Neural cell (in vitro differentiated cells): ENCODE data around the gene ZNF763.

ENCODE experiments used
- CTCF ChIP-seq: fragments of 450-650 bp; IDR thresholded peaks from 2 replicates; pipeline ENCODE4 v1.5.1; 2014; ENCODE audit warnings: antibody characterized with exemption, mild to moderate bottlenecking, moderate library complexity; ENCODE audit not compliant: poor library complexity, severe bottlenecking
- EP300 ChIP-seq: fragments of 450-650 bp; conservative IDR thresholded peaks from 2 replicates; pipeline ENCODE4 v1.6.1; 2014; ENCODE audit warnings: antibody characterized with exemption, mild to moderate bottlenecking, moderate library complexity; ENCODE audit not compliant: poor library complexity, severe bottlenecking
- EZH2 ChIP-seq: fragments of 200-600, 300-800 bp; shearing (Covaris generic), sonication (generic); IDR thresholded peaks from 2 replicates; pipeline ENCODE4 v1.6.1; 2014; ENCODE audit warnings: antibody characterized with exemption, low read length, borderline replicate concordance, mild to moderate bottlenecking; ENCODE audit not compliant: insufficient read depth, poor library complexity, severe bottlenecking
- MXI1 ChIP-seq: fragments of 450-650 bp; conservative IDR thresholded peaks from 2 replicates; pipeline ENCODE4 v1.6.1; 2014; ENCODE audit warnings: antibody characterized with exemption, mild to moderate bottlenecking; ENCODE audit not compliant: poor library complexity, severe bottlenecking
- POLR2AphosphoS5 ChIP-seq: IDR thresholded peaks from 2 replicates; pipeline ENCODE4 v1.6.1; 2012
- RAD21 ChIP-seq: fragments of 450-650 bp; conservative IDR thresholded peaks from 2 replicates; pipeline ENCODE4 v1.6.1; 2014; ENCODE audit warnings: antibody characterized with exemption, mild to moderate bottlenecking, moderate library complexity
- SMC3 ChIP-seq: fragments of 450-650 bp; conservative IDR thresholded peaks from 2 replicates; pipeline ENCODE4 v1.6.1; 2014; ENCODE audit warnings: antibody characterized with exemption, mild to moderate bottlenecking, moderate library complexity; ENCODE audit not compliant: poor library complexity
- TAF1 ChIP-seq: IDR thresholded peaks from 2 replicates; pipeline ENCODE4 v1.6.1; 2012; ENCODE audit warnings: low read depth
- TF ChIP-seq, protein P1 (sequence below): IDR thresholded peaks from 2 replicates; pipeline ENCODE4 v1.6.1; 2012; ENCODE audit warnings: borderline replicate concordance

DNA sequence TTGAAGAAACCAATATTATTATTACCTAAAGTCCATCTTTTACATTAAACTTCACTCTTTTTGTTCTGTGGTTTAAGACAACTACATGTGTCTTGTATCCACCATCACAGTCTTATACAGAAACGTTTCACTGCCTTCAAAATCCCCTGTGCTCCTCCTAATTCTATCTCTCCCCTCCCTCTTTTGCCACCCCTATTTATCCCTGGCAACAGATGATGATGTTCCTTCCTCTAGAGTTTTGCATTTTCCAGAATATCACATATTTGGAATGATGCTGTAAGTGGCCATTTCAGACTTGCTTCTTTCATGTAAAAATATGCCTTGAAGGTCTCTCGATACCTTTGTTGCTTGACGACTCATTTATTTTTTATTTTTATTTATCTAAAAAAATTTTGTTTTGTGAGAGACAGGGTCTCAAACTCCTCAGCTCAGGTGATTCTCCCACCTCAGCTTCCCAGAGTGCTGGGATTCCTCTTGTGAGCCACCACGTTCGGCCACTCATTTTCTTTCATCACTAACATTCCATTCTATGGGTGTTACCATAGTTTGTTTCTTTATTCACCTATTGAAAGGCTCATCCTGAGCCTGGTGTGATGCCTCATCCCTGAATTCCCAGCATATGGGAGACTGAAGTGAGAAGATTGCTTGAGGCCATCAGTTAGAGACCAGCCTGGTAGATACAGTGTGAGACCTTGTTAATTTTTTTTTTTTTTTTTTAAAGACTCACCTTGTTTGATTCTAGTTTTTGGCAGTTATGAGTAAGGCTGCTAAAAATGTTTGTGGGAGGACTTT, 8.4 kb downstream of the ZNF763 start:
- no peak for TF ChIP-seq EP300
- TF ChIP-seq CTCF = no peak
- TF ChIP-seq, protein P1, sequence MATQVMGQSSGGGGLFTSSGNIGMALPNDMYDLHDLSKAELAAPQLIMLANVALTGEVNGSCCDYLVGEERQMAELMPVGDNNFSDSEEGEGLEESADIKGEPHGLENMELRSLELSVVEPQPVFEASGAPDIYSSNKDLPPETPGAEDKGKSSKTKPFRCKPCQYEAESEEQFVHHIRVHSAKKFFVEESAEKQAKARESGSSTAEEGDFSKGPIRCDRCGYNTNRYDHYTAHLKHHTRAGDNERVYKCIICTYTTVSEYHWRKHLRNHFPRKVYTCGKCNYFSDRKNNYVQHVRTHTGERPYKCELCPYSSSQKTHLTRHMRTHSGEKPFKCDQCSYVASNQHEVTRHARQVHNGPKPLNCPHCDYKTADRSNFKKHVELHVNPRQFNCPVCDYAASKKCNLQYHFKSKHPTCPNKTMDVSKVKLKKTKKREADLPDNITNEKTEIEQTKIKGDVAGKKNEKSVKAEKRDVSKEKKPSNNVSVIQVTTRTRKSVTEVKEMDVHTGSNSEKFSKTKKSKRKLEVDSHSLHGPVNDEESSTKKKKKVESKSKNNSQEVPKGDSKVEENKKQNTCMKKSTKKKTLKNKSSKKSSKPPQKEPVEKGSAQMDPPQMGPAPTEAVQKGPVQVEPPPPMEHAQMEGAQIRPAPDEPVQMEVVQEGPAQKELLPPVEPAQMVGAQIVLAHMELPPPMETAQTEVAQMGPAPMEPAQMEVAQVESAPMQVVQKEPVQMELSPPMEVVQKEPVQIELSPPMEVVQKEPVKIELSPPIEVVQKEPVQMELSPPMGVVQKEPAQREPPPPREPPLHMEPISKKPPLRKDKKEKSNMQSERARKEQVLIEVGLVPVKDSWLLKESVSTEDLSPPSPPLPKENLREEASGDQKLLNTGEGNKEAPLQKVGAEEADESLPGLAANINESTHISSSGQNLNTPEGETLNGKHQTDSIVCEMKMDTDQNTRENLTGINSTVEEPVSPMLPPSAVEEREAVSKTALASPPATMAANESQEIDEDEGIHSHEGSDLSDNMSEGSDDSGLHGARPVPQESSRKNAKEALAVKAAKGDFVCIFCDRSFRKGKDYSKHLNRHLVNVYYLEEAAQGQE = no peak
- no peak for TF ChIP-seq EZH2
- no peak for TF ChIP-seq TAF1
- no peak for TF ChIP-seq SMC3
- no peak for TF ChIP-seq POLR2AphosphoS5
- no peak for TF ChIP-seq RAD21
- no peak for TF ChIP-seq MXI1
